ENCODE data around the gene RCAN2. TPM values are rescaled to one million over a fixed set of nuclear protein-coding genes. Genes with fewer than 3 reads are reported as not detected.

Gene RCAN2
- total and polyA plus RNA-seq, 9 donors: 12.0 to 75.3 (median 16.7) TPM

GRCh38 chr6:46473881-46474280 lies 17.4 kb downstream of the RCAN2 start:
- H3K9me3 ChIP-seq: no peaks in the 10 kb centered on the region
- DNase-seq: no peak
- H3K36me3 ChIP-seq: no peaks in the 10 kb centered on the region
- H3K4me1 ChIP-seq (ENCODE audit: insufficient read depth): no peaks in the 10 kb centered on the region
- TF ChIP-seq POLR2A (IDR thresholded peaks at IDR 0.05) (no peak), CTCF (IDR thresholded peaks at IDR 0.05) (no peak), EP300 (IDR thresholded peaks at IDR 0.05) (no peak)
- intact Hi-C loops (cut with DNase I): loop anchor here in 1 of 4 donors (10.0 kb wide), 1 partner anchor 49 kb away; no protein-coding TSS in a partner anchor
- H3K27ac ChIP-seq: no peak overlapping the region
- no peak overlapping the region for H3K4me3 ChIP-seq
- H3K27me3 ChIP-seq: no peaks in the 10 kb centered on the region

GRCh38 chr6:46472243-46472642 lies 19.0 kb downstream of the RCAN2 start:
- no peaks in the 10 kb centered on the region for H3K27me3 ChIP-seq

GRCh38 chr6:46469021-46469420 lies 22.2 kb downstream of the RCAN2 start:
- H3K4me1 ChIP-seq (ENCODE audit: insufficient read depth): peaks cover 2% of the 10 kb centered on the region

More at GRCh38 chr6:46472243-46472642, 19.0 kb downstream of the RCAN2 start:
- 90 to 95% (median 94%) methylated on average over 3 of the region's 3 CpGs for WGBS, 3 donors
- H3K4me3 ChIP-seq: no peak overlapping the region
- TF ChIP-seq CTCF (IDR thresholded peaks at IDR 0.05) (no peak), EP300 (IDR thresholded peaks at IDR 0.05) (no peak), POLR2A (IDR thresholded peaks at IDR 0.05) (no peak)
- H3K4me1 ChIP-seq (ENCODE audit: insufficient read depth): peaks cover 2% of the 10 kb centered on the region
- DNase-seq: no peak
- H3K9me3 ChIP-seq: no peaks in the 10 kb centered on the region
- intact Hi-C loops (cut with DNase I): loop anchor here in 1 of 4 donors (10.0 kb wide), 1 partner anchor 47 kb away; no protein-coding TSS in a partner anchor
- H3K27ac ChIP-seq: no peak overlapping the region
- H3K36me3 ChIP-seq: no peaks in the 10 kb centered on the region

GRCh38 chr6:46468403-46469010 lies 22.7 kb downstream of the RCAN2 start:
- H3K4me1 ChIP-seq (ENCODE audit: insufficient read depth): peaks cover 2% of the 10 kb centered on the region
- H3K27ac ChIP-seq: no peak overlapping the region
- DNase-seq: no peak
- H3K4me3 ChIP-seq: no peak overlapping the region
- TF ChIP-seq EP300 (IDR thresholded peaks at IDR 0.05): no peak
- TF ChIP-seq CTCF (IDR thresholded peaks at IDR 0.05): no peak
- TF ChIP-seq POLR2A (IDR thresholded peaks at IDR 0.05): no peak
- 49 to 52% (median 51%) methylated on average over 9 of the region's 9 CpGs for WGBS, 3 donors
- no peaks in the 10 kb centered on the region for H3K27me3 ChIP-seq
- intact Hi-C loops (cut with DNase I): no loop called here
- H3K36me3 ChIP-seq: no peaks in the 10 kb centered on the region
- H3K9me3 ChIP-seq: no peaks in the 10 kb centered on the region

More at GRCh38 chr6:46469021-46469420, 22.2 kb downstream of the RCAN2 start:
- WGBS, 3 donors: 22 to 36% (median 33%) methylated on average over 2 of the region's 2 CpGs
- H3K27ac ChIP-seq: no peak overlapping the region
- TF ChIP-seq EP300 (IDR thresholded peaks at IDR 0.05) (no peak), CTCF (IDR thresholded peaks at IDR 0.05) (no peak), POLR2A (IDR thresholded peaks at IDR 0.05) (no peak)
- no peaks in the 10 kb centered on the region for H3K27me3 ChIP-seq
- H3K4me3 ChIP-seq: no peak overlapping the region
- H3K9me3 ChIP-seq: no peaks in the 10 kb centered on the region
- no peaks in the 10 kb centered on the region for H3K36me3 ChIP-seq
- intact Hi-C loops (cut with DNase I): no loop called here
- DNase-seq: no peak

All from ovary (tissue), 9 donors.